Activated T-helper 1 cell treated with Interleukin-2 at 50 U/mL for 16 hours (primary cell): ENCODE results near the gene PRM1.

Experiments used
- DNase-seq: peaks from one replicate; pipeline ENCODE4 v3.0.0-alpha.2; 2020; ENCODE audit warnings: low read depth

PRM1 gene, protein sequence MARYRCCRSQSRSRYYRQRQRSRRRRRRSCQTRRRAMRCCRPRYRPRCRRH

DNA sequence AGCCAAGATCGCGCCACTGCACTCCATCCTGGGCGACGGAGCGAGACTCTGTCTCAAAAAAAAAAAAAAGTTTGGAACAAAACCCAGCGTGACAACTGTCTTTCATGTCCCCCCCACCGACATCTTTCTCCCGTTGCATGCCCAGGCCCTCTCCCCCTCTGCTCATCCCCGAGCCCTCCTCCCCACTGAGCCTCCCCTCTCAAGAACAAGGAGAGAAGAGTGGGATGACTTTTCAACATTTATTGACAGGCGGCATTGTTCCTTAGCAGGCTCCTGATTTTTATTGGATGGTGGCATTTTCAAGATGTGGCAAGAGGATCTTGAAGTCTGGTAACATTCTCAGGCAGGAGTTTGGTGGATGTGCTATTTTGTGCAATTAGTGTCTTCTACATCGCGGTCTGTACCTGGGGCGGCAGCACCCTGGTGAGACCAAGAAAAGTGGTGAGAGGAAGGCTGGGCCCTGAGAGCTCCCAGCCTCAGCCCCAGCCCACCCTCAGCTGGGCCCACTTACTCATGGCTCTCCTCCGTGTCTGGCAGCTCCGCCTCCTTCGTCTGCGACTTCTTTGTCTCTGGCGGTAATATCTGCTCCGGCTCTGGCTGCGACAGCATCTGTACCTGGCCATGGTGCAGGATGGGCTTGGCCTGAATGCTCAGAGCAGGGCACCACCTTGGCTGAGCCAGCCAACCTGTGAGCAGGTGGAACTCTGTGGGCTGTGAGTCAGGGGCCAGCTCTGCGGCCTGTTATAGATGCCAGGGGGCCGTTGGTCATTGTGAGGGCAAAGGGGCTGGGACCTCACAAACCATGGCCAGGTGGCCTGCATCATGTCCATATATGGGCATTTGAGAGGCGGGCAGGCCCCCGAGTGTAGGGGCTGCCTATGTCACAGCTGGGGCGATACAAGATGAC is at the start of gene PRM1:
PRM1 (minus strand) TSS at position 715 of the 907 bp plus-strand sequence; CDS start at position 623, 92 bp downstream.
- DNase-seq = no peak

DNA sequence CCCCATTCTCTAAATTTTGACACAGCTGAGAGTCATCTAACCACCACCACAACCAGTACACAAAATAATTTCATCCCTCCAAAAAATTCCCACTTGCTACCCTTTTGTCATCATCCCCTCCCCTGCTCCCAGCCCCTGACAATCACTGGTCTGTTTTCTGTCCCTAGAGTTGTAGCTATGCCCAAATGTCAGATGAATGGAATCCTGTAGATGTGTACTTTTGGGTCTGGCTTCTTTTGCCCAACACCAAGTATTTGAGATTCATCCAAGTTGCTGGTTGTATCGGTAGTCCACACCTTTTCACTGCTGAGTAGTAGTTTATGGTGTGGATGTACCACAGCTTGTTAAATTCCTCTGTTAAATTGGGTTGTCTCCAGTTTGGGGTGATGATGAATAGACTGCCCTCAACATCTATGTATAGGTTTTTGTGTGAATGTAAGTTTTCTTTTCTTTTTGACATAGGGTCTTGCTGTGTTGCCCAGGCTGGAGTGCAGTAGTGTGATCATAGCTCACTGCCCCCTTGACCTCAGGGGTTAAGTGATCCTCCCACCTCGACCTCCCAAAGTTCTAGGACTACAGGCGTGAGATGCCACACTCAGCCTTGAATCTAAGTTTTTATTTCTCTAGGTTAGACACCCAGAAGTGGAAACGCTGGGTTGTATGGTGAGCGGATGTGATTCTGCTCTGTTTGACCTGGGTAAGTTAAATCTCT is 49.6 kb upstream of the PRM1 start:
- no peak for DNase-seq

DNA sequence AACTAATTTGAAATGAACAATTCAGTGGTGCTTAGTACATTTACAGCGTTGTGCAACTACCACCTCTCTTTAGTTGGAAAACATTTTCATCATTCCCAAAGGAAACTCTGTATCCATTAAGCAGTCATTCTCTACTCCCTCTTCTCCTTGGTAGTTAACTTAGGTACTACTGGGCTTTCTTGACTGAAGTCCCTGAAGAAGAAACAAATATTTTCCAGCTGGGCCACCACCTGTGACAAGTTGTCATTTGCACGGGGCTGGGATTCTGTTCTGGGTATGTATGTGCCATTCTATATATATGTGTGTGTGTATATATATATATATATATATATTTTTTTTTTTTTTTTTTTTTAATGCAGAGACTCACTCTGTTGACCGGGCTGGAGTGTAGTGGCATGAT is 48.8 kb upstream of the PRM1 start:
- DNase-seq = no peak

DNA sequence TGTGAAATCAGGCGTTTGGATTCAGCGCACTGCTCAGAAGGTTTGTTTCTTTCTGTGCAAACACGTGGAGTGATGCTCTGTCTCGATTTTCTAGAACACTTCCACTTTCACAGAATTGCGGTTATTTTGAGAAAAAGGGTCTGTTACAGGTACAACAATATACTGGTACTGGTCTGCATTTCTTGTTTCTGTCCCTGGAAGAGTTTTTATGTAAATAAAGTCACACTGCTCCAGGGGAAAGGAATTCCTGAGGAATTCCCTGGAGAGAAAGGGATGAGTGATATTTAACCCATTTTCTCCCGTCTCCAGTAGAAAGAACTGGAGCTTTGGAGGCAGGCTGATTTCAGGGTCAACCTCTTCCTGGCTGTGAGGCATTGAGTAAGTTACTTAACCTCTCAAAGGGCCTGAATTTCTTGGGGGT is 48.0 kb upstream of the PRM1 start:
- no peak for DNase-seq

DNA sequence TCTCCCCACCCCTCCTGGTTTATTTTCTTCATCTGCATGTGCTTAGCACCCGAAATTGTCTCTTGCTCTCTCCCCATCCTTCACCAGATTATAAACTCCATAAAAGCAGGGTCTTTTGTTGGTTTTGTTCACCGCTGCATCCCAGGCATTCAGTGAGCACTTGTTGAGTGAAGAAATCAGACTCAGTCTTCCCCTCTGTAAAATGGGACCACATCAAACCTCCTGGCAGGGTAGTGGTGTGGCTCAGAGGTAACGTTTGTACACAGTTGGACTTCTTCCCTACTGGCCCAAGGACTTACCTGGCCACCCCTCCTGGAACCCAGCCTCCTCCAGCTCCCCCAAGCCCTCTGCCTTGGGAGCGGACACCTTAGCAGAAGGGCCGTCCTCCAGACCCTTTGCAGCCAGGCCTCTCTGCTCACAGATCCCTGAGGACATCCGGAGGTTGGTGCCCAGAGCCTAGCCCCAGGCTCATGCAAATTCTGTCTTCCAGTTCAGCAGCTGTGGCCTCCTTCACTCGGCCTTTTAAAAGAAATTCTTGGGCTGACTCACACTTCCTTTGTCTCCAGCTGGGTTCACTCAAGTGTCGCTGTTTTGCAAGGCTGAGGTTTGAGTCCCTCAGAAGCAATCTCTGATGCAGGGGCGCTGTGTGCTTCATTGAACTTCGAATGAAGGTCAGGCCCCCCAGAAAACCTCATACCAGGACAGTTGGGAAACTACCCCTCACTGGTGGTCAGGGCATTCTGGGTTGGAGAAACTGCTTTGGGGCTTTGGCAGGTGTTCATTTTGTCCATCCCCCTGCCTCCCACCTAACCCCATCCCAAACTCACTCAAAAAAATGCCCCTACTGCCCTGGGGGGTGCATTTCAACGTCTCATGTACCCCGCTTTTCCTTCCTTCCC is 47.3 kb upstream of the PRM1 start:
- DNase-seq = peak; percentile 19

DNA sequence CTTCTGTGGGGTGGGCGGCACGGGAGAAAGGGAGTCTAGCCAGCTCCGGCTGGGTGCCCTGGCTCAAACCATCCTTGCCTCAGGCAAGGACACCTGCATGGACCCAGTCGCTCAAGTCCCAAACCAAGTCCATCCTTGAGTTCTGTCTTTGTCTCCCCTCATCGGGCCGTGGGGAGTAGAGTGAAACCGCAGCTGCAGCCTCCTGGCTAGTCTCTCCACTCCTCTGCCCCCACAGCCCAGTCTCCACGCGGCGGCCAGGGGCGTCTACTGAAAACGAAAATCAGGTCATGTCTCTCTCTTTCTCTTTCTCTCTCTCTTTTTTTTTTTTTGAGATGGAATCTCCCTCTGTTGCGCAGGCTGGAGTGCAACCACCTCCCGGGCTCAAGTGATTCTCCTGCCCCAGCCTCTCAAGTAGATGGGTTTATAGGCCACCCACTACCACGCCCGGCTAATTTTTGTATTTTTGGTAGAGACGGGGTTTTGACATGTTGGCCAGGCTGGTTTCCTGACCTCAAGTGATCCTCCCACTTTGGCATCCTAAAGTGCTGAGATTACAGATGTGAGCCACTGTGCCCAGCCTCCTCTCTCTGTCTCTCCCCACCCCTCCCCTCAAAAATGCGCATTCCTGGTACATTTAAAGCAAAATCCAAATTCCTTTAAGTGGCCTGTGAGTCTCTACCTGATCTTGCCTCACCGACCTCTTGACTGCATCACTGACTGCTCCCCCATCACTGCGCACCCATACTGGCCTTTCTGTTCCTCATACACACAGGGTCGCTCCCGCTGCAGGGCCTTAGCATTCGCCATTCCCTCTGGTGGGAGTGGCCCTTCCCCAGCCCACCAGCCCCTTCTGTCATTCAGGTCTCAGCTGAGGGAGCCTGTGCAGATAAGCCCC is 46.4 kb upstream of the PRM1 start:
- no peak for DNase-seq

DNA sequence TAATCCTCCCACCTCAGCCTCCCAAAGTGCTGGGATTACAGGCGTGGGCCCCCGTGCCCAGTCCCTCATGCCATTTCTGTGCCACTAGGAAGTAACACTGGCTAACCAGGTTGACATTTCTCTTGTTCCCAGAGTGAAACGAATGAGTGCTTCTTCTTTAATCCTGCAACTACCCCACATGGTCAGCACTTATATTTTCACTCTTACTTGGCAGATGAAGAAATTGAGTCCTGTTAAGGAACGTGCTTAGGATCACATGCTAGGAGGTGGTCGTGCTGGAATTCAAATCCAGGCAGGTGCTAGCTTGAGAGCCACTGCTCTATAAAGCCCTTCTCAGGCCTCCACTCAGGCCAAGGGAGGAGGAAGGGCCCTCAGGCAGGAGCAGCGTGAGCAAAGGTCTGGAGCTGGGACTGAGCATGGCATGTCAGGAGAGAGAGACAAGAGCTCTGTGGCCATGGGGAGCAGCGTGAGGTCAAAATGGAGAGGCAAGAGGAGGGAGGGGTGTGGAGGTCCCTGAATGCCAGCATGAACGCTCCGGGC is 45.7 kb upstream of the PRM1 start:
- no peak for DNase-seq

DNA sequence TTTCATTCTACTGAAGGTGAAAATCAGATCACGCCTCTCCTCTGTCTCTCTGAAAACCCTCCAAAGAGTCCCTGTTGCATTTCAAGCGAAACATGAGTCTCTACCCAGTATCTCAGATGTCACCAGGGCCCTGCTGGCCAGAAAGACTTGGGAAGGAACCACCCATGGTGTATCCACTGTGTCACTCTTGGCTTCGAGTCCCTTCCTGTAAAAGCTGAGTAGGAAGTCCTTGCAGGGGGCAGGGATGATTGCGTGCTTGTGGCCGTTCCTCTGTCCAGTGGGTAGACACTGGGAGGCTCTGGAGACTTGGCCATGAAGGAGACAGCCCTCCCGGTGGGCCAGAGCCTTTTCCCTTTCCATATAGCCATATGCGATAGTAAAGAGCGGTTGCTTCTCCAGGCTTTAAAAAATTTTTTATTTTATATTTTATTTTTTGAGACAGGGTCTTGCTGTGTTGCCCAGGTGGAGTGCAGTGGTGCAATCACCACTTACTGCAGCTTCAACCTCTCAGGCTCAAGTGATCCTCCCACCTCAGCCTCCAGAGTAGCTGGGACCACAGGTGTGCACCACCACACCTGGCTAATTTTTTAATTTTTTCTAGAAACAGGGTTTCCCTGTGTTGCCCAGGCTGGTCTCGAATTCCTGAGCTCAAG is 45.1 kb upstream of the PRM1 start:
- no peak for DNase-seq

DNA sequence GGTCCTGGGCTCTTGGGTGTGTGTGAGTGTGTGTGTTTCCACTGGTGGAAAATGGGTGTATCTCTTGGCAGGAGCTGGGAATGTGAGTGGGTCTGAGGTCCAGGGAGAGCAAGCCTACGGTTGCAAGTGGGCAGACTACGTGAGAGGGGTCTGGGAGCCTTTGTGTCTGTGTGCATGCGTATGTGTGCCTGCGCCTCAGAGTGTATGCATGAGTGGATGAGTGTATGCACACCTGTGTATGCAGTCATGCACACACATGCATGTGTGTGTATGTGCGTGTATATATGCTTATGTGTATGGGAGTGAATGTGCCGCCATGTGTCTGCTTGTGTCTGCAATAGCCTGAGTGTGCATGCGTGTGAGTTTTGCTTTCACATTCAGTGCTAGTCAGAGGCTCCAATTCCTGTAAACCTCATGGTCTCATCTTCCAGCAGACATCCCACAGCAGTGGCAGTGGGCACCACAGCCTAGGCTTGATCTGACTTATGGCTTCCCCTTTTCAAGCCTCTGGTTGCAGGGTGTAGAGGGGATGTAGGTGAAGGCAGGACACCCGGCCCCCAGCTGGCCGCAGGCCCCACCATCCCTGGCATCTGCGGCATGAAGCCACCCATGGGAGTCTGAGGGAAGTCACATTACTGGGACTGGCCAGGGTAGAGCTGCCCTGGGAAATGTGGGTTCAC is 44.4 kb upstream of the PRM1 start:
- DNase-seq = no peak

DNA sequence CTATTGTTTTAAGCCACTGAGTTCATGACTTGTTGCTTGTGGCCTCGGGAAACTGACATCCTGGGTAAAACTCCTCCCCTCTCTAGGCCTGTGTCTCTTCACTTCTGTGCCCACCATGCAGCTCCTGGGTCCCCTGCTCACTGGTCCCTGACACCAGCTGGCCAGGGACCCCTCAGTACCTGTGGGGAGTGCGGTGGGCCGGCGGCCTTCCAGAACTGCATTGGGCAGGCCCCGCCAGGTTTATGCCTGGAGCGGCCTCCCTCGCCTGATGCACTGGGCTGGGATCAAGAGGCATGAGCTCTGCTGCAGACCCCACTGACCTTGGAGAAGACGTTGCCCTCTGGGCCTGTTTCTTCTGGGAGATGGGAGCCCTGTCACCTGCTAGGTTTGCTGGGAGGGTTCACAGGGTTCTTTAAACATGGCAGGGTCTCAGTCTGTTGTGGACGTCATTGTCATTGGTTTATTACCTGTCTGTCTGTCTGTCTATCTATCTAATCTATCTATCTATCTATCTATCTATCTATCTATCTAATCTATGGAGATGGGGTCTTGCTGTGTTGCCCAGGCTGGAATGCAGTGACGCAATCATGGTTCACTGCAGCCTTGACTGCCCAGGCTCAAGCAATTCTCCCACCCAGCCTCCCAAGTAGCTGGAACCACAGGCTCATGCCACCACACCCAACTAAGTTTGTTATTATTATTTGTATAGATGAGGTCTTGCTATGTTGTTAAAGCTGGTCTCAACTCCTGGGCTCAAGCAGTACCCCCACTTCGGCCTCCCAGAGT is 42.6 kb upstream of the PRM1 start:
- no peak for DNase-seq

DNA sequence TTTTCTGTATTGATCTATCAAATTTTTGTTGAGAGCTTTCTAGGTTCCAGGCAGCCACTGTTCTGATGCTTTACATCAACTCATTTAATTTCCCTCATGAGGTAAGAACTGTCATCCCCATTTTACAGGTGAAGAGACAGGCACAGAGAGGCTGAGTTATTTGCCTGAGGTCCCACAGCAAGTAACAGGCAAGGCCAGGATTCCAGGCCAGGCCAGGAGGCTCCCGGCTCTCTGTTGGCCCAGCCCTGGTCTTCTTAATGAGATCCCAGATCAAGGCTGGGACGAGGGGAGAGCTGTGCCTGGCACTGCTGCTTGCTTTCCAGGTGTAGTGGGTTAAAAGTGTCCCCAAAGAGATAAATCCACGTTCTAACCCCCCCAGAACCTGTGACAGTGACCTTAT is 41.7 kb upstream of the PRM1 start:
- DNase-seq = no peak

DNA sequence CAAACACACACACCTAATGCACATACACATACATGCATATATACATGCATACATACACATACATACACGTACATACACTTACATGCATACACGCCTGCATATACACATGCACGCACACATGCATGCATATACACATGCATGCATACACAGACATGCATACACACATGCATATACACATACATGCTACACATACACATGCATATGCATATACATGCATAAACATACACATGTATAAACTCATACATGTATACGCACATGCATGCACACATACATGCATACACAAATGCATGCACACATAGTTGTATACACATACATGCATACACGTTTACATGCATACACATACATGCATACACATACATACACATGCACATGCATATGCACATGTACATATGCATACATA is 40.5 kb upstream of the PRM1 start:
- DNase-seq = no peak

DNA sequence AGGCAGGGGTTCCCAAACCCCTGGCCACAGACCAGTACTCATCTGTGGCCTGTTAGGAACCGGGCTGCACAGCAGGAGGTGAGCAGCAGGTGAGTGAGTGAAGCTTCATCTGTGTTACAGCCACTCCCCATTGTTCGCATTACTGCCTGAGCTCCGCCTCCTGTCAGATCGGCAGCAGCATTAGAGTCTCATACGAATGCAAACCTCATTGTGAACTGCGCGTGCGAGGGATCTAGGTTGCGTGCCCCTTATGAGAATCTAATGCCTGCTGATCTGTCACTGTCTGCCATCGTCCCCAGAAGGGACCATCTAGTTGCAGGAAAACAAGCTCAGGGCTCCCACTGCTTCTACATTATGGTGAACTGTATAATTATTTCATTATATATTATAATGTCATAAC is 39.0 kb upstream of the PRM1 start:
- no peak for DNase-seq

DNA sequence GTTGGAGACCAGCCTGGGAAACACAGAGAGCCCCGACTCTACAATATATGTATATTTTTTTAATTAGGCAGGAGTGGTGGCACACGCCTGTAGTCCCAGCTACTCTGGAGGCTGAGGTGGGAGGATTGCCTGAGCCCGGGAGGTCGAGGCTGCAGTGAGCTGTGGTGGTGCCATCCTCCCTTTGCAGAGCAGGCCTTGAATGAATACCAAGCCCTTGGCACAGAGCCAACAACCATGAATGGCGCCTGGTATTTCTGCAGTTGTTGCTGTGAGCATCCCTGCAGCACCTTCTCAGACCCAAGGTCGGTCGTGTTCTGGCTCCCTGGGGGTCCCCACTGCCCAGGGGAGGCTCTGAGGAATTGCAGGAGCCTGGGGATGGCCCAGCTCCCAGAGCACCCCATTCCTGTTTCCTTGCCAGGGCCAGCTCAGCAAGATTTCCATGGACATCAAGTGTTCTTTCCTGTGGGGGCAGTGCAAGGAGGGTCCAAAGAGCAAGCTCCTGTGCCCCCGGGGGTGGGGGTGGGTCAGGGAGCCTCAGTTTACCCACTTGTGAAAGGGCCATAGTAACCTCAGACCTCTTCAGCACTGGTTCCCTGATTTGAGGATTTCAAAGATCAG is 38.5 kb upstream of the PRM1 start:
- DNase-seq = no peak

DNA sequence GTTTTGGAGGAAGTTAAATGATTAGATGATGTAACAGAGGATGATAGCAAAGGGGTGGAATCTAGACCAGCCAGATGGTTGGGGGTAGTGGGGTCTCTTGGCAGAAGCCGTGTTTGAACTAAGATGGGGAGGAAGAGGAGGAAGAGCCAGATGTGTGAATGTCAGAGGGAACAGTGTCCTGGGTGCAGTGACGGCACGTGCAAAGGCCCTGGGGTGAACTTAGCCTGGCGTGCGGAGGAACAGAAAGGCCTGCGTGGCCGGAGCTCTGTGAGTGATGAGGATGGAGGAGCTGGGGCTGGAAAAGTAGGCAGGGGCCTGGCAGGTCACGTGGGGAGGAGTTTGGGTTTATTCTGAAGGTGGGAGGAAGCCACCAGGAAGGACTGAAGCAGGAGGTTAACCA is 37.7 kb upstream of the PRM1 start:
- DNase-seq = no peak

DNA sequence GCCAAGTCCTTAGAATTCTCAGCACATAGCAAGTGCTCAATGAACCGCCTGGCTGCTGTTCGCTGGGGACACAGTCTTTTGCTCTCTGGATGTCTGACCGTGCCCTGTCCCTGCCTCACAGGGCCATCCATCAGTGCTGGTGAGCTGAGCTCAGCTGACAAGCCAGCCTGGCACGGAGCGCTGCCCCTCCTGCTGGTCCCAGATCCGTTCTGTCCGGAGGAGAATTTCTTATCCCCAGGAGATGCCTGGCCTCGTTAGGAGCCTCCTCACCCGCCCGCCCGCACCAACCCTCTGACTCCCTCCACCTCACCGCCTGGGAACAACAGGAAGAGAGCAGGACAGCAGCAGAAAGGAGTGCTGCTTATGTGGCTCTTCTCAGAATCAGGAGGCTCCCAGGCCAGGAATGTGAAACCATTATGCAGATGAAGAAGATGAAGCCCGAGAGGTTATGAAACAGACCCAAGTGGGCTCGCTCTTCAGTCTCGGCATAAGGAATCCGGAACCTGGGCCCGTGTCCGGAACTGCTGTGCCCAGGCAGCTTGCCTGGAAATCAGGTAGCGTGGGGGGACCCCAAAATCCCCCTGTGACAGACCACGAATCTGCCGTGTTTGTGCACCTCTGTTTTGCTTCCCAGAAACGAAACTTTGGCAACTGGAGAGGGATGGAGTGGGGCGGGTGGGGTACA is 35.3 kb upstream of the PRM1 start:
- DNase-seq = no peak

DNA sequence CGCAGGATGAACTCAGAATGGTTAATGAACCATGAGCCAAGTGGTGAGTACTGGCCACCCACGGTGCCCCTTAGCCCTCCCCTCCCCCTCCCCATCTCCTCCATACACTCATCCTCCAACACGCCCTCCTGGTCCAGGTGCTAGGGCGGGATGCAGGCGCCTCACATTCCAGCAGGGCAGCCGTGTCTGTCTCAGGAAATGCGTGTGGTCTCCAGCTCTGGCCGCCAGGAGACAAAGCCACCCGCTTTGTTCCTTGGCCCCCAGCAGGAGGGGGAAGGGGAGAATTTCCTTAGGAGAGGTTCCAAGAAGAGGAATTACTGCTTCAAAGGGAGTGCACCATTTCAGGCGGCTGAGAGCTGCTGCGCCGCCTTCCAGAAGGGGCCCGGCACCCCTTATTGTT is 34.4 kb upstream of the PRM1 start:
- DNase-seq = no peak

DNA sequence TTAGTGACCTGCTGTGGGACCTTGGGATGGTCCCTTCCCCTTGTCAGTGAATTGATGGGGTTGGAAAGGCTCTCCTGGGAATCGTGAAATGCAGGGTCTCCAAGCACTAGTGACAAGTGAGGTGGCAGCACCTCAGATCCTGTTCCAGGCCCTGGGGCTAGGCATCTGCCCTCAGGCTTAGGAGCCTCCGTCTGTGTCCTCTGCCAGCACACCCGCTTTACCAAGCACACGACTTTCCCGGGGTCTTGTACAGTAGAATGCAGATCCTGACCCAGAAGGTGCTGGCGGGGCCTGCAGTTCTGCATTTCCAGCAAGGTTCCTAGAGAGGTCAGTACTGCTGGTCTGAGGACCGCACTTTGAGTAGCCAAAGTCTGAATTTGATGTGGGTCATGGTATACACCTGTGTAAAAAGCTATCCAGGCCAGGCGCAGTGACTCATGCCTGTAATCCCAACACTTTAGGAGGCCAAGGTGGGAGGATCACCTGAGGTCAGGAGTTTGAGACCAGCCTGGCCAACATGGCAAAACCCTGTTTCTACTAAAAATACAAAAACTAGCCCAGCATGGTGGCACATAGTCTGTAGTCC is 33.3 kb upstream of the PRM1 start:
- DNase-seq = no peak
